GOT3 (cell line): Measurements from ENCODE around the gene SEC14L1.

Experiments
- DNase-seq: peaks from one replicate; lab custom pipeline; 2025; ENCODE audit warnings: mixed read lengths; lab: John Stamatoyannopoulos, UW

The SEC14L1 gene

GRCh38 chr17:77163511-77164280, 22.9 kb downstream of the SEC14L1 start:
- DNase-seq, result no peak

- DNase-seq, result no peak
Observed at GRCh38 chr17:77164483-77165091, 23.8 kb downstream of the SEC14L1 start.

GRCh38 chr17:77165577-77165976, 24.8 kb downstream of the SEC14L1 start:
- DNase-seq, result no peak

- DNase-seq, result no peak
Observed at GRCh38 chr17:77167472-77168306, 26.9 kb downstream of the SEC14L1 start.

GRCh38 chr17:77173104-77173503, 32.3 kb downstream of the SEC14L1 start:
- no peak for DNase-seq

- DNase-seq, result no peak
Observed at GRCh38 chr17:77174928-77175661, 34.3 kb downstream of the SEC14L1 start.

GRCh38 chr17:77177002-77177741, 36.4 kb downstream of the SEC14L1 start:
- no peak for DNase-seq

GRCh38 chr17:77178050-77178449, 37.3 kb downstream of the SEC14L1 start:
- DNase-seq, result no peak

- DNase-seq, result no peak
Observed at GRCh38 chr17:77178563-77178962, 37.8 kb downstream of the SEC14L1 start.

GRCh38 chr17:77180503-77181357, 40.0 kb downstream of the SEC14L1 start:
- no peak for DNase-seq

GRCh38 chr17:77182205-77183172, 41.7 kb downstream of the SEC14L1 start:
- DNase-seq, result no peak

- DNase-seq, result no peak
Observed at GRCh38 chr17:77184474-77184873, 43.7 kb downstream of the SEC14L1 start.

GRCh38 chr17:77185137-77185536, 44.4 kb downstream of the SEC14L1 start:
- no peak for DNase-seq

- no peak for DNase-seq
Observed at GRCh38 chr17:77186141-77186604, 45.4 kb downstream of the SEC14L1 start.

- DNase-seq, result no peak
Observed at GRCh38 chr17:77188084-77189066, 47.6 kb downstream of the SEC14L1 start.

GRCh38 chr17:77189148-77189547, 48.4 kb downstream of the SEC14L1 start:
- no peak for DNase-seq

GRCh38 chr17:77190576-77190975, 49.8 kb downstream of the SEC14L1 start:
- no peak for DNase-seq

- DNase-seq, result no peak
Observed at GRCh38 chr17:77191244-77191643, 50.5 kb downstream of the SEC14L1 start.
